BJ (cell line): ENCODE data around the gene FBXO41. TPM values are rescaled to one million over a fixed set of nuclear protein-coding genes. Genes with fewer than 3 reads are reported as not detected.
A peak's percentile ranks its signal among the peaks of the same experiment; 100 is the strongest.

Experiments
- CTCF ChIA-PET: fragments of 350-600 bp; formaldehyde crosslinking; extraction: SDS; loops from one replicate; lab custom pipeline; 2021; ENCODE audit warnings: antibody characterized with exemption, inconsistent platforms; lab: Yijun Ruan, JAX
- POLR2A ChIA-PET: fragments of 300-600 bp; sonication (Branson Sonifier 250); formaldehyde crosslinking; extraction: SDS; loops from one replicate; lab custom pipeline; 2021; ENCODE audit warnings: antibody characterized with exemption; lab: Charles Lee
- DNase-seq: peaks from one replicate; pipeline ENCODE4 v3.0.0-alpha.2; 2011; ENCODE audit warnings: low read depth
- H3K27me3 ChIP-seq: 2 replicates; pipeline ENCODE4 v1.6.0; 2011; ENCODE audit warnings: low read length; ENCODE audit not compliant: control insufficient read depth, insufficient read depth
- H3K36me3 ChIP-seq: 2 replicates; pipeline ENCODE4 v1.5.1; 2011; ENCODE audit warnings: low read length; ENCODE audit not compliant: control insufficient read depth, insufficient read depth
- H3K4me3 ChIP-seq: 2 replicates; pipeline ENCODE4 v1.5.1; 2011; ENCODE audit warnings: low read depth, mild to moderate bottlenecking, control low read depth, low read length
- CTCF ChIP-seq: IDR thresholded peaks from 2 replicates; pipeline ENCODE4 v1.5.1; 2011; ENCODE audit warnings: low read depth, mild to moderate bottlenecking, control low read depth, inconsistent platforms, low read length, moderate library complexity; ENCODE audit not compliant: insufficient read depth
- polyA plus RNA-seq: library from polyadenylated mRNA; depleted of rRNA; stranded (reverse); fragments of >200 nt; gene quantifications from 2 replicates; pipeline ENCODE4 v1.2.3, GENCODE V29; 2011

The FBXO41 gene
- polyA plus RNA-seq, 1 experiment = 2.4 TPM

DNA sequence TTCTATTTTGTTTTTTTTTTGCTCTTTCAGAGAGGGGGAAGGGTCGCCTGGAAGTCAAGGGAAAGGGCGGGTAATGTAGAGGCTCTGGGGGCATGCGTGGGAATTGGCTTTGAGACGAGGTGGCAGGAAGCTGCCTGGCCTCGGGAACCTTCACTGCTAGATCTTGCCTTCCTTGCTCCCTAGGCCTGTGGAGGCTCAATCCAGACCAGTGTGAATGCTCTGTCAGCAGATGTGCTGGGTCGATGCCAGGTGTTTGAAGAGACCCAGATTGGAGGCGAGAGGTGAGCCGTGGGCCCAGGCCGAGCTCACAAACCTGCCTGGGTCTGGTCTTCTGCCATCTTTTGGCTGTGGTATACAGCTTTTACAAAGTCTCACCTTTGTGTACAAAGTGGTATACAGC lies 34.6 kb downstream of the FBXO41 start:
- no peak overlapping the region for H3K4me3 ChIP-seq
- POLR2A ChIA-PET = no interaction called here
- no peak for TF ChIP-seq CTCF
- H3K36me3 ChIP-seq = peaks cover 44% of the 10 kb centered on the region
- no peaks in the 10 kb centered on the region for H3K27me3 ChIP-seq
- CTCF ChIA-PET = interaction anchor here (1.1 kb wide), 1 partner anchor 15 kb away, joined by 3 read pairs; the partner anchor contains the start of gene CCT7
- no peak for DNase-seq

- TF ChIP-seq CTCF = no peak
- Histone ChIP-seq H3K36me3 (peaks cover 36% of the 10 kb centered on the region), H3K4me3 (no peak overlapping the region), H3K27me3 (no peaks in the 10 kb centered on the region)
- ChIA-PET CTCF (interaction anchor here (0.7 to 2.3 kb wide), 6 partner anchors 9 to 1285 kb away, joined by 3 to 10 read pairs (median 3); no protein-coding TSS in a partner anchor), POLR2A (no interaction called here)
- no peak for DNase-seq
Measured at GRCh38 chr2:73246850-73247249, 37.4 kb downstream of the FBXO41 start.

DNA sequence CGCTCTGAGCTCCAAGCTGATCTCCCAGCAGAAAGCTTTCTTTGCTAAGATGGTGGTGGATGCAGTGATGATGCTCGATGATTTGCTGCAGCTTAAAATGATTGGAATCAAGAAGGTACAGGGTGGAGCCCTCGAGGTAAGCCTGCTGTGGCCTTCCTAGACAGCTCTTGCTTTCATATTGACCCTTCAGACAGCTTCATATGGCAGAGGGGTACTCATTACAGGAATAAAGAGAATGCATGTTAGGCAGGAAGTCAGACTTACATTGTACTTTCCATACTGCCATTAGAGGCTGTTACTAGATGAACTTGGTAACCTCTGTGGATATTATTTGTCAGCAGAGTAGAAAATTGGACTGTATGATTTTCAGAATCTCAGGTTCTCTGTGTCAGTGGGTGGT lies 39.7 kb downstream of the FBXO41 start:
- no peak for DNase-seq
- Histone ChIP-seq H3K36me3 (peaks cover 25% of the 10 kb centered on the region), H3K27me3 (no peaks in the 10 kb centered on the region), H3K4me3 (no peak overlapping the region)
- TF ChIP-seq CTCF = no peak
- CTCF ChIA-PET = interaction anchor here (0.7 to 1.5 kb wide), 3 partner anchors 12 to 181 kb away, joined by 3 to 5 read pairs (median 3); no protein-coding TSS in a partner anchor
- POLR2A ChIA-PET = no interaction called here

DNA sequence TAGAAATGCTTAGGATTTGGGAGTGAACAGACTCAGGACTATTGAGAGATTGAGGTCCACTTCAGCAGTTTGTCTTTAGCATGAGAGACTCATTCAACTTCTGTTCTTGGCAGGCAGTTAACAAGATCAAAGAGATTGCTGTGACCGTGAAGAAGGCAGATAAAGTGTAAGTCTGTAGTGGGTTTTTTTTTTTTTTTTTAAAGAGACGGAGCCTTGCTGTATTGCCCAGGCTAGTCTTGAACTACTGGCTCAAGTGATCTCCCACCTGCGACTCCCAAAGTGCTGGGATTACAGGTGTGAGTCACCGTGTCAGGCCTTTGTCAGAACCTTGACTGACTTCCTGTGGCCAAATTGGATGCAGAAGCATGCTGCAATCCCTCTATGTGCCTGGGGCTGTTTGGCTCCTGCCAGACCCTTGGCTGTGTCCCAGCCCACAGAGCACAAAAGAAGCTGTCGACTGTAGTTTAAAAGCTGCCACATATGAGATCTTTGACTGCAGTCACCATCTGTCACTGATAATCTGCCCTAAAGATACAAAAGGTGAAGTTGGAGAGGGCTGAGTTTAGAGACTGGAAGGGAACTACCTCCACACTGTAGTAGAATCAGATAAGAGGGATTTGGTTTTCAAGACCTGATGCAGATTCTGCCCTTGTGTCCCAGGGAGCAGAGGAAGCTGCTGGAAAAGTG lies 40.3 kb downstream of the FBXO41 start:
- ChIA-PET CTCF (interaction anchor here (0.7 to 1.5 kb wide), 3 partner anchors 13 to 180 kb away, joined by 3 to 5 read pairs (median 3); no protein-coding TSS in a partner anchor), POLR2A (no interaction called here)
- DNase-seq = peak; percentile 29
- H3K36me3 ChIP-seq = peaks cover 23% of the 10 kb centered on the region
- no peaks in the 10 kb centered on the region for H3K27me3 ChIP-seq
- TF ChIP-seq CTCF = no peak
- no peak overlapping the region for H3K4me3 ChIP-seq

- DNase-seq = no peak
- peaks cover 3% of the 10 kb centered on the region for H3K36me3 ChIP-seq
- ChIA-PET POLR2A (no interaction called here), CTCF (interaction anchor here (0.6 to 1.3 kb wide), 2 partner anchors 20 to 770 kb away, joined by 3 to 4 read pairs; no protein-coding TSS in a partner anchor)
- H3K4me3 ChIP-seq = no peak overlapping the region
- no peaks in the 10 kb centered on the region for H3K27me3 ChIP-seq
- no peak for TF ChIP-seq CTCF
Measured at GRCh38 chr2:73239776-73240175, 44.5 kb downstream of the FBXO41 start.
